CD14-positive monocyte (primary cell): ENCODE results near the gene METAP1D. TPM values are rescaled to one million over a fixed set of nuclear protein-coding genes. Genes with fewer than 3 reads are reported as not detected.

Experiments
- DNase-seq, 3 donors: peaks; one replicate each; pipeline ENCODE4 v3.0.0-alpha.2; 2011 to 2022
- H2AFZ ChIP-seq: 2 replicates; pipeline ENCODE4 v1.6.0; 2012; ENCODE audit warnings: mild to moderate bottlenecking, low read depth, low read length, inconsistent platforms; ENCODE audit not compliant: insufficient read depth, poor library complexity, severe bottlenecking
- H3K27ac ChIP-seq, 2 donors: 1 replicate in 1 of 2; 2 replicates in 1 of 2; pipeline ENCODE4 v1.5.1; 2012 to 2013; ENCODE audit warnings: low read length in 2 of 2, control low read depth in 1 of 2, inconsistent platforms in 1 of 2, low read depth in 1 of 2, mild to moderate bottlenecking in 1 of 2
- H3K27me3 ChIP-seq, 2 donors: one replicate each; pipeline versions ENCODE4 v1.6.0 to v1.6.1; 2011 to 2013; ENCODE audit warnings: low read length in 2 of 2; ENCODE audit not compliant: control insufficient read depth in 2 of 2, insufficient read depth in 2 of 2
- H3K36me3 ChIP-seq, 2 donors: replicated peaks in 1 of 2; 1 replicate in 1 of 2; 2 replicates in 1 of 2; pipeline versions ENCODE4 v1.5.1 to v1.6.1; 2012 to 2013; ENCODE audit warnings: low read length in 2 of 2, control low read depth in 1 of 2, inconsistent platforms in 1 of 2, mild to moderate bottlenecking in 1 of 2; ENCODE audit not compliant: insufficient read depth in 2 of 2, control insufficient read depth in 1 of 2
- H3K4me1 ChIP-seq, 2 donors: 1 replicate in 1 of 2; 2 replicates in 1 of 2; pipeline versions ENCODE4 v1.5.1 to v1.6.1; 2012 to 2013; ENCODE audit warnings: low read length in 2 of 2, control low read depth in 1 of 2, inconsistent platforms in 1 of 2, mild to moderate bottlenecking in 1 of 2, moderate library complexity in 1 of 2; ENCODE audit not compliant: insufficient read depth in 2 of 2, control insufficient read depth in 1 of 2
- H3K4me2 ChIP-seq: replicated peaks from 2 replicates; pipeline ENCODE3; 2012; ENCODE audit warnings: low read length, moderate library complexity, mild to moderate bottlenecking; ENCODE audit not compliant: poor library complexity, severe bottlenecking; ENCODE audit errors: extremely low read depth
- H3K4me3 ChIP-seq, 3 experiments: fragments of 200-600 bp in 1 of 3; sonication (generic) in 1 of 3; replicated peaks in 1 of 3; 1 replicate in 2 of 3; 2 replicates in 1 of 3; pipeline ENCODE4 v1.5.1; 2011 to 2013; ENCODE audit warnings: low read length in 3 of 3, mild to moderate bottlenecking in 3 of 3, control low read depth in 2 of 3, low read depth in 2 of 3, inconsistent platforms in 1 of 3, moderate library complexity in 1 of 3
- H3K79me2 ChIP-seq: 2 replicates; pipeline ENCODE4 v1.6.0; 2012; ENCODE audit warnings: mild to moderate bottlenecking, control low read depth, inconsistent platforms, low read length, moderate library complexity; ENCODE audit not compliant: insufficient read depth
- H3K9ac ChIP-seq: 2 replicates; pipeline ENCODE4 v1.6.0; 2017; ENCODE audit warnings: low read length, mild to moderate bottlenecking; ENCODE audit not compliant: insufficient read depth, poor library complexity, severe bottlenecking
- H3K9me3 ChIP-seq, 2 donors: replicated peaks in 1 of 2; 1 replicate in 1 of 2; 2 replicates in 1 of 2; pipeline versions ENCODE4 v1.5.1 to v1.6.1; 2012 to 2013; ENCODE audit warnings: low read length in 2 of 2, control low read depth in 1 of 2; ENCODE audit not compliant: control insufficient read depth in 1 of 2, insufficient read depth in 1 of 2
- H4K20me1 ChIP-seq: 2 replicates; pipeline ENCODE4 v1.6.0; 2012; ENCODE audit warnings: mild to moderate bottlenecking, low read length, control low read depth, moderate library complexity; ENCODE audit not compliant: insufficient read depth
- H3K27ac Mint-ChIP-seq, 7 donors: one replicate each; pipeline ENCODE4 v1.8.0; 2020; ENCODE audit warnings: mild to moderate bottlenecking in 7 of 7, mixed read lengths in 7 of 7, moderate library complexity in 6 of 7, inconsistent platforms in 2 of 7
- H3K27me3 Mint-ChIP-seq, 3 donors: one replicate each; pipeline ENCODE4 v1.8.0; 2021 to 2022; ENCODE audit warnings: low read depth in 3 of 3, mild to moderate bottlenecking in 3 of 3, mixed read lengths in 3 of 3, moderate library complexity in 3 of 3, inconsistent platforms in 1 of 3
- H3K36me3 Mint-ChIP-seq, 2 donors: one replicate each; pipeline ENCODE4 v1.8.0; 2020; ENCODE audit warnings: mixed read lengths in 2 of 2, inconsistent platforms in 1 of 2, mild to moderate bottlenecking in 1 of 2
- H3K4me1 Mint-ChIP-seq: one replicate; pipeline ENCODE4 v1.8.0; 2020; ENCODE audit warnings: mild to moderate bottlenecking, mixed read lengths
- H3K4me3 Mint-ChIP-seq, 2 donors: one replicate each; pipeline ENCODE4 v1.8.0; 2020; ENCODE audit warnings: mild to moderate bottlenecking in 2 of 2, mixed read lengths in 2 of 2, moderate library complexity in 1 of 2
- H3K9me3 Mint-ChIP-seq, 7 donors: one replicate each; pipeline ENCODE4 v1.8.0; 2020 to 2022; ENCODE audit warnings: mixed read lengths in 7 of 7, mild to moderate bottlenecking in 6 of 7, moderate library complexity in 6 of 7, inconsistent platforms in 2 of 7
- CTCF ChIP-seq: fragments of 200-600 bp; IDR thresholded peaks from one replicate; pipeline ENCODE4 v1.8.0; 2022; ENCODE audit warnings: antibody characterized with exemption, mild to moderate bottlenecking
- WGBS: methylation state at CpG from one replicate; pipeline ENCODE4 v1.1.5; 2013; ENCODE audit warnings: missing lambda C conversion rate; ENCODE audit not compliant: insufficient coverage; 5-methylcytosine and 5-hydroxymethylcytosine counted together
- intact Hi-C, 2 donors: fragments of 100-400 bp; cut with micrococcal nuclease; formaldehyde crosslinking; loops; one replicate each; pipeline versions ENCODE4 v1.15.0 to v1.15.1; 2023
- polyA plus RNA-seq, 3 donors: library from polyadenylated mRNA; depleted of rRNA in 1 of 3; unstranded in 2 of 3; stranded (reverse) in 1 of 3; fragments of 300-500 nt in 2 of 3; fragments of >200 nt in 1 of 3; fragmentation: Illumina TruSeq in 2 of 3; gene quantifications; 1 replicate in 2 of 3; 2 replicates in 1 of 3; pipeline ENCODE4 v1.2.3, GENCODE V29; 2012 to 2021

The METAP1D gene
- polyA plus RNA-seq, 3 donors: 0.37 to 1.7 (median 0.41) TPM

GRCh38 chr2:172049567-172050120 lies 49.9 kb downstream of the METAP1D start:
- Histone ChIP-seq H3K79me2 (no peaks in the 10 kb centered on the region), H3K9ac (no peak overlapping the region), H3K27ac (no peak overlapping the region), H3K27me3 (no peaks in the 10 kb centered on the region), H3K4me3 (no peak overlapping the region), H3K9me3 (no peaks in the 10 kb centered on the region), H2AFZ (no peak overlapping the region), H3K4me2 (no peak overlapping the region), H3K4me1 (no peaks in the 10 kb centered on the region), H3K36me3 (no peaks in the 10 kb centered on the region), H4K20me1 (no peaks in the 10 kb centered on the region)
- intact Hi-C loops: no loop called here
- DNase-seq: no peak
- Mint-ChIP-seq H3K27me3 (no peaks in the 10 kb centered on the region), H3K4me1 (peaks cover 6% of the 10 kb centered on the region), H3K4me3 (no peak overlapping the region), H3K27ac (no peak overlapping the region), H3K9me3 (no peaks in the 10 kb centered on the region), H3K36me3 (no peaks in the 10 kb centered on the region)
- WGBS: no CpG with 5 or more reads among the region's 2 CpGs
- no peak for TF ChIP-seq CTCF

GRCh38 chr2:172050479-172051125 lies 50.8 kb downstream of the METAP1D start:
- WGBS: no CpG with 5 or more reads among the region's 1 CpG
- Histone ChIP-seq H3K9me3 (no peaks in the 10 kb centered on the region), H3K27ac (no peak overlapping the region), H3K36me3 (no peaks in the 10 kb centered on the region), H3K27me3 (no peaks in the 10 kb centered on the region), H3K79me2 (no peaks in the 10 kb centered on the region), H3K4me1 (no peaks in the 10 kb centered on the region), H3K9ac (no peak overlapping the region), H3K4me2 (no peak overlapping the region), H2AFZ (no peak overlapping the region), H3K4me3 (no peak overlapping the region), H4K20me1 (no peaks in the 10 kb centered on the region)
- DNase-seq: no peak
- no peak for TF ChIP-seq CTCF
- Mint-ChIP-seq H3K4me1 (peaks cover 6% of the 10 kb centered on the region), H3K27me3 (no peaks in the 10 kb centered on the region), H3K36me3 (no peaks in the 10 kb centered on the region), H3K4me3 (no peak overlapping the region), H3K9me3 (no peaks in the 10 kb centered on the region), H3K27ac (no peak overlapping the region)
- intact Hi-C loops: no loop called here
